SKM-1 treated with dmso at 0.1 percent for 144 hours (cell line): ENCODE results near the gene HELZ.
"Not testable (repeated sequence)": the region's sequence is repeated elsewhere in the genome, so short reads cannot be mapped to it uniquely, and the experiment has no call there.

ENCODE experiments used
- DNase-seq: peaks from one replicate; lab custom pipeline; 2025; ENCODE audit not compliant: unreplicated experiment; lab: John Stamatoyannopoulos, UW

Gene HELZ

DNA sequence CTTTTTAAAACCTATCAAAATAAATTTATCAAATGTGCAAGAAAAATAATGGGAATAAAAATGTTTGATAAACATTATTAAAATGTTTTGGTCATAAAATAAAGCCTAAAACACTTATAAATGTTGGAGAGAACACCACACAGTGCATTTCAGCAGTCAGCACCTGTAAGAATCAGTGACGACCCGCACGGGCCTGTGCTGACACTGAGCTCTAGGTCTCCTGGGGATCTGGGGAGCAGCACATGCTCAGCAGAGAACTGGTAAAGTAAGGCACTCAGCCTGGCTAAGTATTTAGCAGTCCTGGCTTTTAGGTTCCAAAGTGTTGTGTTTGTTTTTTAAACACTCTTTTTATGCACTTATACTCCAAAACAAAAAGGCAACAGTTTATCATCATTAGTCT is 46.9 kb downstream of the HELZ start:
- no peak for DNase-seq

DNA sequence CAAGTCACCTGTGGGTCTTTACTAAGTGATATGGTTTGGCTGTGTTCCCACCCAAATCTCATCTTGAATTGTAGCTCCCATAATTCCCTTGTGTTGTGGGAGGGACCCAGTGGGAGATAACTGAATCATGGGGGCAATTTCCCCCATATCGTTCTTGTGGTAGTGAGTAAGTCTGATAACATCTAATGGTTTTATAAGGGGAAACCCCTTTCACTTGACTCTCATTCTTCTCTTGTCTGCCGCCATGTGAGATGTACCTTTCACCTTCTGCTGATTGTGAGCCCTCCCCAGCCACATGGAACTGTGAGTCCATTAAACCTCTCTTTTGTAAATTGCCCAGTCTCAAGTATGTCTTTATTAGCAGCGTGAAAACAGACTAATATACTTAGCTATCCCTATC is 48.0 kb downstream of the HELZ start:
- not testable (repeated sequence) for DNase-seq

DNA sequence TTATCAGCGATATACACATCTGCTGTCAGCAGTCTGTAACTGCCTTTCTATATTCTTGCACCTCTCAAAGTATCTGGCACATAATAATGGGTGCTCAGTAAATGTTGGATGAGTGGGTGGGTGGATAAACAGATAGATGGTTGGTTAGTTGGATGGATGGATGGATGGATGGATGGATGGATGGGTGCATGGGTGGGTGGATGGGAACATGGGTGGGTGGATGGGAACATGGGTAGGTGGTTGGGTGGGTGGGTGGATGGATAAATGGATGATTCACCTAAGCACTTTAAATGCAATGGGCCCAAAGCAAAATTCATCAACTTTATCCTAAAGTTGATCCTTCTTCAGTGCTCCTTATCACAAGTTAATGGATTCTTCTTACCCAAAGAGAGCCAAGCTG is 48.6 kb downstream of the HELZ start:
- no peak for DNase-seq

DNA sequence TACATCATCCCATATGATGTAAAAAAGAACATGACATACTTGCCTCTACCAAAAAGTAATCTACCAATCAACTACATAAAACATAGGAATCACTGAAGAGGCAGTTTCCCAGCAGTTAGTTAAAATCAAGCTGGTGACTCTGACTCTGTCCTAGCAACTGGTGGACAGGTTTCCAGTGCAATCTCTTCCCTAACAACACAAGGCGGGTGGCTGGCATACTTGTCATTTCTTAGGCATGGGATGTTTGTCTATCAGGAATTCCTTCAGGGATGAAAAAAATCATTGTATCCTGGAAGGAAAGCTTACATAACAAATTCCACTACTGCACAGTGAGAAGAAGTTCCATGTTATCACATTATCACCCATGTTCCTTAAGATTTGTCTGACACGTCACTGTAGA is 50.9 kb downstream of the HELZ start:
- no peak for DNase-seq

DNA sequence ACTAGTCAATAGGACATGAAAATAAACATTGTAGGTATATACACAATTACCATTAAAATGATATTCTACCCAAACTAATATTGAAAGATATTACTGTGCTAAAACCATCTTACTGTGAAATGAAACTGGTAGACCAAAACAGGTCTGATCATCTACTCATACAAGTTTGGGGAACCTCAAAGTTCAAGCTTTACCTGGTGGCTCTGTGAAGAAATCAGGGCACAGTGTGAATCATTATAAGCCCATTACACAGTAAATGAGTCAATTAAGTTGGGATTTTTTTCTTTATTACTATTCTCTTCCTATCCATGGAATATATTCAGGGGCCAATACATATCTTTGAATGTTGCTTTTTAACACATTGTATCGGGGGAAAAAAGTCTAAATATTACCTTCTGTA is 57.1 kb downstream of the HELZ start:
- no peak for DNase-seq

DNA sequence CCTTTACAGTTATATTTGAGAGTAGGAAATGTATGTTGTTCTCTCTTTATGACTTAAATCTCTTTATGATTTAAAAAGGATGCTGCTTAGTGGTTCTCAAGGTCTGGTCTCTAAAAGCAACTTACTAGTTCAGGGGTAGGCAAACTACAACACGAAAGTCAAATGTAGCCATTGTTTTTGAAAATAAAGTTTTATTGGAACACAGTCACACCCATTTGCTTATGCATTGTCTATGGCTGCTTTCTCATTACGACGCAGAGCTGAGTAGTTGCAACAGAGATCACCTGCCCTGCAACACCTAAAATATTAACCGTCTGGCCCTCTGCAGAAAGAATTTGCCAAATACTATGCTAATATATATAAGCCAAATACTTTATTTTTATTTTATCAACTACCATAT is 58.2 kb downstream of the HELZ start:
- DNase-seq, result no peak

DNA sequence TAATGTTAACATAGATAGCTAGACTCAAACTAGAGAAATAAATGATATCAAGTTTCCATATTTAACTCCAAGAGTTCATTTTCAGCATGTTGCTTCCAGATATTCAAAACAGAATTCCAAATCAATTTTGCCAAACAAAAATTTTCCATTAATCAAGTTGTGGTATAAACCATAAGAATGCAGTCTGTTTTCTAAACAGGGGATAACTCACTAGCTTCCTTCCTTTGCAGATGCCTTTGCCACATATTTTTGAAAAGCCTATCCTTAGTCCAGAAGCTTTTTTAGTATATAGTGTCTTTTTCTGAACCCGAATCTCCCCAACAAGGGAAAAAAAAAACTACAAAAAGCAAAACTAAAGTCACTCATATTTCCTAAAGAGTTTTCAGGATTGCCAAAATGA is 61.5 kb downstream of the HELZ start:
- DNase-seq, result no peak

DNA sequence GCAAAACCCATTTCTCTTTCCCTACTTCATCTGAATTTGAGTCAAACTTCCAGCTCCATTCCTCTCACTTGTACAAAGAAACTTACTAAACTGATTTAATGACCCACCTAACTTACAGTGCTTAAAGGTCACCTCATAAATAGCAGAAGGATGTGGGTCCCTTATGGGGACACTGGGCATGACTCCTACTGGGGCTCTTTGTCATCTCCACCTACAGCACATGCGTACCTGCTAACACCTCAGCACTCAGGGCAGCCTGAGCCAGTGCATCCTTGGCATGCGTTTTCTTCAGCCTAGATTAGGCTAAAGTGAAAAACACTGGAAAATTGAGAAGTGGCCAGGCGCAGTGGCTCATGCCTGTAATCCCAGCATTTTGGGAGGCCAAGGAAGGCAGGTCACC is 63.2 kb downstream of the HELZ start:
- DNase-seq, result no peak

DNA sequence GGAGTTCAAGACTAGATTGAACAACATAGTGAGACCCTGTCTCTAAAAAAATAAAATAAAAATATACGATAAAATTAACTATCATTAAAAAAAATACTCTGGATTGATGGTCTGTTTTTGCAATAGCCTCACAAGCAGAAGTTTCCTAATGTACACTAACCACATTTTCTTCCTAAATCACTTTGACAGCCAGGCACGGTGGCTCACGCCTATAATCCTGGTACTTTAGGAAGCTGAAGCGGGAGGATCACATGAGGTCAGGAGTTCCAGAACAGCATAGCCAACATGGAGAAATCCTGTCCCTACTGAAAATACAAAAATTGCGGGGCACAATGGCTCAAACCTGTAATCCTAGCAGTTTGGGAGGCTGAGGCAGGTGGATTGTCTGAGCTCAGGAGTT is 64.7 kb downstream of the HELZ start:
- no peak for DNase-seq

DNA sequence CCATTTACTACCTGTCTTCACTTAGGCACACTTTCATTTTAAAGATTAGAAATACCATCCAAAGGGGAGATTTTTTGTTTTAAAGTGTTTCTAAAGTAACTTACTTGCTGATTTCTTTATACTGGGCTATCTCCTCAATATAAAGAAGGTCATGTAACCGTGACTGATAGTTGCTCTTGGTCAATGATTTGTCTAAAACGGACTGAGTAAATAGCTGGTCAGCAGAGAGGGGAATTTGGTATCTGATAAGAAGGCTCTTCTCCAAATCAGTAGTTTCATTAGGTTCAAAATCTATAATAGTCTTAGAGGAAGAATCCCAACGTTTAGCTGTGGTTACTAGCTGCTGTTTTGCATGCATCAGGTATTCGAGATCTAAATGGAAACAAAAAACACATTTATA is 66.4 kb downstream of the HELZ start:
- no peak for DNase-seq

DNA sequence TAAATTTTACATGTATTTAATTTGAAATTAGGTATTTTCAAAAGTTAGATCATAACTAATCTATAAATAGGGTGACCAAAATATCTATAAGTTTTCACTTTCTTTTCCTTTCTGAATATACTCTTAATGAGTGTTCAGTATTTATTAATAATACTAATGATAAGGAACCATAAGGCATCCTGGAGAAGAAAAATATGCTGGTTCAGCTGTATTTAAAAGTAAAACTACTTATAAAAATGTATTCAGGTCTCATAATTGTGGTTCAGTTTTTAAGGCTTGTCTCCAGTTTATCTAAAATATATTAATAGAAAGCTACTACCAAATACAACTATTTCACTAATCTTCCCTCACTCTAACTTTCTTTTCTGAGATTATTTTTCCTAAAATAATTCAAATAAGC is 67.3 kb downstream of the HELZ start:
- DNase-seq, result no peak

DNA sequence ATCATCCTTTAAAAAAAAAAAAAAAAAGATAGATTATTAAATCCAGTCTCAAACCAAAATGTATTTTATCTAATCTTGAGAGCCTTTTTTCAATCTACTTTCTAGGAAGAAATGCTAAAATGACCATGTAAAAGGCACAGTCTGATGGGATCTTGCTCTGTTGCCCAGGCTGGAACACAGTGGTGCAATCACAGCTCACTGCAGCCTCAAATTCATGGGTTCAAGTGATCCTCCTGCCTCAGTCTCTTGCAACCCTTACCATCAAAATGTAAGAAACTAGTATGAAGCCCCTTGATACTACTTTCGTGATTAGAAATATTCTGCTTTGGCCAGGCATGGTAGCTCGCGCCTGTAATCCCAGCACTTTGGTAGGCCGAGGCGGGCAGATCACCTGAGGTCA is 70.8 kb downstream of the HELZ start:
- no peak for DNase-seq

DNA sequence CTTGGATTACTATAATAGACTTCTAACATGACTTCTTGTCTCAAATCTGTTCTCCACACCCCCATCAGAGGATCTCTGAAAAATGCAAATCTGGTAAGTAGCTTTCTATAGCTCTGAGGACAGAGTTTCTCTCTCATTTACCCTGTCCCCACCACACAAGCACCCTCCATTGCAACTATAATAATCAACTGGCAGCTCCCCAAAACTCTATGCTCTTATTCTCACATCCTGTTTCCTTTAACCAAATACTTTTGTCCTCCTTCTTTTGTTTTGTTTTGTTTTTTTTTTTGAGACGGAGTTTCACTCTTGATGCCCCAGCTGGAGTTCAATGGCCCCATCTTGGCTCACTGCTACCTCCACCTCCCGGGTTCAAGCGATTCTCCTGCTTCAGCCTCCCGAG is 73.4 kb downstream of the HELZ start:
- no peak for DNase-seq

DNA sequence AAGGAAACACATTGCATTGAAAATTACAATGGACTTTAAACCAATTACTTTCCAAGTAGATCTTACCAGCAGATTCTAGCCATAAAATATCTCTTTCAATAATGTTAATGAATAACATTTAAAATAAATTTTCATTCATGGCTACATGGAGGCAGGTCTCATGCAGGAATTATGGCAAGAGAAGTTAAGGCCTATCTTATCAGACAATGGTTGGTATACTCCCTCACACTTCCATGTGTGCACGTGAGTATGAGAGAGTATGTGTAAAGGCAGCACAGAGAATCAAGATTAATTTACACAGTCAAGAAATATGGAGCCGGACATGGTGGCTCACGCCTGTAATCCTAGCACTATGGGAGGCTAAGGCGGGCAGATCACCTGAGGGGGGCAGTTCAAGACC is 76.5 kb downstream of the HELZ start:
- no peak for DNase-seq

DNA sequence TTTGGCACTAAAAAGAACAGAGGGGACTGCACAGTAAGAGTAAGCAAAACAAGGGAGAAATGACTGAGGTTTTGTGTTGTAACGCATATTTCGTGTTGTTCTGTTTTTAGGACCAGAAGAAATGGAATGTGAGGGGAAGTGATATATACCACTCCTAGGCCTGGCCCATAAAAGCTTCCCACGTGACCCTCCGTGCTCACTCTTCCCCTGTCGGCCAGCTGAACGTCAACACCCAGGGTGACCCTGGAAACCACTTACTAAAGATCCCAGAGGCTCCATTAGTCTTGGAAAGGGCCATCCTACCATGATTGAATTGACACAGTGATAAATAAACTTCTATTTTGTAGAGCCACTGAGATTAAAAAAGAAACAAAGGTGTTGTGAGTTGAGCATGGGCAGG is 79.8 kb downstream of the HELZ start:
- peak; percentile 92 for DNase-seq

DNA sequence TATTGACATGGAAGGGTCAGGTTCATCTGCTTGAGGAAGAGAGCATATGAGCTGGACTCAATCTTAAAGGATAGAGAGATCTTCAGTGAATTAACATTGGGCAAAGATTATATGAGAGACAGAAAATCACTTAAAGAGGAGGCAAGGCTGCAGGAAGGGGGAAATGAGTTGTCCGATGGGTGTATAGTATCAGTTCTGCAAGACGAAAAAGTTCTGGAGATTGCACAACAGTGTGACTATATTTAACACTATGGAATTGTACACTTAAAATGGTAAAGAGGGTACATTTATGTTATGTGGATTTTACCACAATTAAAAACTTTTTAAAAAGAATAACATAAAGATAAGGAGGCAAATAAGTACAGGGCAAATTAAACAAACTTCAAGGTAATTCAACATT is 80.7 kb downstream of the HELZ start:
- DNase-seq, result peak; percentile 23

DNA sequence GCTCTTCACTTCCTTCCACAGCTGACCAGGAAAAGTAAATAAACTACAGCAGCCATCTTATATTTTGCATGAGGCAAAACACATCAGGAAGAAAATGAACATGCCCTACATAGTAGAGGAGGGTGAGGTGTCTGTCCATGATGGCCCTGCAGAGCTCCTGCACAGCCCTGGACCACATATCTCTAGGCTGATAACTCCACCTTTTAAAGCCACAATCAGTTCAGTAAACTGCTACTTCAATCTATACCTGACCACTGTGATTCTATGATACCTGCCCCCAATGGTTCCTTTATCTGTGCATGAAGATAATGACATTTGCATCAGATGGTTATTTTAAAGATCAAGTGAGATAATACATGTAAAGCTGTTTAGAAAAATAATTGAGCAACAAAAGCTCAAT is 82.2 kb downstream of the HELZ start:
- DNase-seq, result no peak

DNA sequence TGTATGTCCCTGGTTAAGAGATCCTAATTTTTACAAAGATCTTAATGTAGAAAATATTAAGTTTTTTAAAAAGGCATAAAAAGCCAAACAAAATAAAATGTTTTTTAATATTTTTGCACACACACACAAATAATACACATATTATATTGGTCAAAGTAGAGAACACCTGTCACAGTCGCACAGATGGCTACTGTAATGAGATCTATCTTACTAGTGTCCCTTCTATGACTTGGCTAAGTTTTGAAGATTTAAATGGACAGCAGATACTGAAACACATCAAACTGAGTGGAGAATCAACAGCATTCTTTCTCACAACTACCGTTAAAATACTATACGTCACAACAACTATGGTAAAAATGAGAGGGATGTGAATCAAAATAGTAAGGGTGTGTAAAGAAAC is 83.4 kb downstream of the HELZ start:
- no peak for DNase-seq

DNA sequence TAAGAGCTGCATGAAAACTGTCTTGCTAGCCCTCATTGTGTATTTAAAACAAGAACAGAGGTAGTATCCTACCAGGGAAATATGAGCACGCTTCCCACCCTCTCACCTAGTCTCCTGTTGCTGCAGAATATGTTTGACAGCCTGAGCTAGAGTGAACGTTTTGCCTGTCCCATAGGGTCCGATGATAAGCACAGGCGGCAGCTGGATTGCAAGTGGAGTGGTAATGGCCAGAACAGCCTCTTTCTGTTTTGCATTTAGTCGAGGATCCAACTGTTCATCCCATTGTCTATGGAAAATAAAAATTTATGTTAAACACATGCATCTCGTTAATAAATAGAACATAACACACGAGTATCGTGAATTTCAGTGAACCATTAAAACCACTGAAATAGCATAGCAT is 84.2 kb downstream of the HELZ start:
- no peak for DNase-seq

DNA sequence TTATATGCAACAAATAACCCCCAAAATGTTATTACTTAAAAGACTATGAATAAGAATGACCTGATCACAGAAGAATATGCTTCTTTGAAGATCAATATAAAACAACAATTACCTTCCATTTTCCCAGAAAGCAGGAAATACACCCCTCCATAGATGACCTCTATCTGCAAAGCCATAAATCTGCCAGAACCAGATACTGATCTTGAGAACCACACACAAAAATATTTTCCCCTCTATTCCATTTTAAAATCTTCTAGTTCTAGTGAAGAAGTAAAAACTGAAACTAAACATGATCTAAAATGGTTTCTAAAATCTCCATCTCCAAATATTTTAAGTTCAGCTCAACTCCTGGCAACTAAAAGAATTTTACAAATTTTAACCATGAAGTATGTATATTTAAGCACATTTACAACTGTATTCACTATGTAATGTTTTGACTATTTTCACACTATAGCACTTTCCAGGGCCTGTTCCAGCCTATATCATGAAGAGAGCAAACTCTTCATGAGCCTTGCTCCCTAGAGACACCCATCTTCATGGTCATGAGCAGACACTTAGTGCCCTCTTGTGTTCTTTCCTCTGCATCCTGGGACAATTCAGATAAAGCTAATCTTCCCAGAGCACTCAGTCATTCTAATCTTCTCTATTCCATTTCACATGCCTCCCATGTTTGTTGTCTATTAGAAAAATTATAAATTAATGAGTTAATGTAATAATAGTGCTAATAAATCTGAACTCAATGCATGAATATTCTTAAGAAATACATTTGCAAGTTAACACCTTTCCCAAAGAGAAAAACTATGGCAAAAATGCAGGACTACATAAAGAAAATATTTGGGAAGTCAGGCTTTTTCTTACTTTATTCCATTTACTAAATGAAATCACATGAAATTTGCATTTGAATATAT is 87.0 kb downstream of the HELZ start:
- DNase-seq, result no peak

DNA sequence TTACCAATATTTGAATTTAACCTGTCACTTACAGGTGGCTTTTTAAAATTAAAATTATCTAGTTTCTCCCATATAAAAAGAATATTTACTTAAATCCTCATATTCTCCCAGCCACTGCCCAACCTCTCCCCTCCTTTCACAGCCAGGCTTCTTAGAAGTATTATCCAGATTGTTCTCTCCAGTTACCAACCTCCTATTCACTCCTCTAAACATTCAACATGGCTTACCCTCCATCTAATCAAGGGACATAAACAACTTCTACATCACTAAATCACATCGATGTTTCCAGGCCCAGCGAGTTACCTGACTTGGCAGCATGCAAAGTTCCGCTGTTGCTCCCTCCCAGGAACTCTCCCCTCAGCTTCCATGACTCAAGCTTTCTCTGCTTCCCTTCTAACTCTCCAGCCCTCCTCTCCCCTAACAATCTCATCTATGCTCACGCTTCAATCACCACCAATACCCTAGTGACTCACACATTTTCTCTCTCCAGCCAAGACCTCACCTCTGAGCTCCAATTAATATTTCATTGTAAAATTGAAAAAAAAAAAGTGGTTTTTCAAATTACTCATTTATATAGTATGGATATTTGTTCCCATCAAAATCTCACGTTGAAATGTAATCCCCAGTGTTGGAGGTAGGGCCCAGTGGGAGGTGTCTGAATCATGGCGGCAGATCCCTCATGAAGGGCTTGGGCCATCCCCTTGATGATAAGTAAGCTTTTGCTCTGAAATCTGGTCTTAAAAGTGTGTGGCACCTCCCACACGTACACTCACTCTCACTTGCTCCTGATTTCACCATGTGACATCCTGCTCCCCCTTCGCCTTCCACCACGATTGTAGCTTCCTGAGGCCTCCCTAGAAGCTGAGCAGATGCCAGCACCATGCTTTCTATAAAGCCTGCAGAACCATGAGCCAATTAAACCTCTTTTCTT is 88.5 kb downstream of the HELZ start:
- no peak for DNase-seq

DNA sequence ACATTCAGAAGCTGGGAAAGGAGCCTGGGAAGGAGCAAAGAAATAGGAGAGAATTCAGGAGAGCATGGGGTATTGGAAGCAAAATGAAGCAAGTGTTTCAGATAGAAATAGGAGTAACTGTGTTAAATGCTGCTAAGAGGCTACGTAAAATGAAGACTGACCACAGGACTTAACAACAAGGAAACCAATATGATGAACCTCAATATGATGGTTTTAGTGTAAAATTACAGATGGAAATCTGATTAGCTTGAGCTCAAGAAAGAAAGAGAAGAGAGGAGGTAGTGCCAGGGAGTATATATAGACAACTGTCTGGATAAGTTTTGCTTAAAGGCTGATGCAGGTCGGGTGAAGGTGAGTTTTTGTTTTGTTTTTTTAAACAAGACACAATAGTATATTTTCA is 92.2 kb downstream of the HELZ start:
- no peak for DNase-seq
